Renal cortical epithelial cell (primary cell): ENCODE measurements around the gene ZBTB5. TPM values are rescaled to one million over a fixed set of nuclear protein-coding genes. Genes with fewer than 3 reads are reported as not detected.
"Not testable (repeated sequence)": the region's sequence is repeated elsewhere in the genome, so short reads cannot be mapped to it uniquely, and the experiment has no call there.

ENCODE experiments used
- DNase-seq: peaks from one replicate; pipeline ENCODE4 v3.0.0-alpha.2; 2011; ENCODE audit warnings: low read depth
- total RNA-seq: library from RNA; depleted of rRNA; stranded (reverse); fragments of >200 nt; gene quantifications from 2 replicates; pipeline ENCODE4 v1.2.3, GENCODE V29; 2014

The ZBTB5 gene
- total RNA-seq, 1 donor from 2014 or later, result 21.3 TPM

DNA sequence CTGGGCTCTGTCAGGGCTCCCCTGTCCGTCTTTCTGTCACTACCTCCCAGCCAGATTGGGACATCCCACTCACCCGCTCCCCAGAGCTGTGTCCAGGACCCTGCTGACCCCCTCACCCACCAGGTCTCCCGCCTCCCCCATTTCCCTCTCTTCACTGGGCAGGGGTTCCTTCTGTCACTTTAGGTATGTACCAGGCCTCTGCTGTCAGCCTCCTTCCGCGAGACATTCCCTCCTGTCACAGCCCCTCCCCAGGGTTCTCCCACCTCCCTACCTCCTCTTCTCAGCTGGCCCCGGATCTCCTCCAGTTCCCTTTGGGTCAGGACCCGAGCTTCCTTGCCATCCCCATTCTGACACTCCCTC is 21.0 kb upstream of the ZBTB5 start:
- no peak for DNase-seq

DNA sequence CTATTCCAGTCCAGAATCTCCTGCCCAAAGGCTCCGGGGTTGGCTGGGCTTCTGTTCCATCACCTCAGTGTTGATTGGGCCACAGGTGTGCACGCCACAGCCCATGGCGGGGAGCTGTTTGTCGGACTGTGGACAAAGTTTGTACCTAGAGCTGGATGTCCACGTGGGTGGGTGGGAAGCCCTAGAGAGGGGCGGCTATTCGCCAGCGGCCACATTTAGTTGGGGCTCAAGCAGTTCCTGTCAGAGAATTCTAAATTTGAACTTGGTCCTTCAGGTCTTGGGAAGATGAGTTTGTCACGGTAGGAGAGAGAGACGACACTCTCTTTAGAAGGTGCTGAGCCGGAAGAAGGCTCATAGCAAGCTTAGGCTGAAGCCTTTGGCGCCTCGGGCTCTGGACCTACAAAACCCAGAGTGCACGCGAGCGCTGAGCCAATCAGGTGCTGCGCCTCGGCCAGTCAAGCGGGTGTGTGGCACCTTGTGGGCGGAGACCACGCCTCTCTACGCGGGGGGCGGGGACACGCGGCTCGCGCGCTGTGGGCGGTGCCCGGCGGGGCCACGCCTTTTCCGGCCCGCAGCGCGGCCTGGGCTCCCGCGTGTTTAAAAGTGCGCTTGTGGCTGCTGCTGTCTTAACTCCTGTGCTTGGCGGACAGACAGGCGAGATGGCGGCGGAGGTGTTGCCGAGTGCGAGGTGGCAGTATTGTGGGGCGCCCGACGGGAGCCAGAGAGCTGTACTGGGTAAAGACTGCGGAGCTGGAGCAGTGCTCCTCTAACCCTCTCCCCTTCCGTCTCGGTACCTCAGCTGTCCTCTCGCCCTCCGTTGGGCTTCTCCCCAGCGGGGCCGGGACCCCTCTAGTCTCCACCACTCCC is 20.4 kb upstream of the ZBTB5 start, which contains the start of gene POLR1E:
POLR1E (plus strand) TSS at position 560 of the 867 bp plus-strand sequence; CDS start at position 660, 100 bp downstream.
- DNase-seq, result peak; percentile 88

DNA sequence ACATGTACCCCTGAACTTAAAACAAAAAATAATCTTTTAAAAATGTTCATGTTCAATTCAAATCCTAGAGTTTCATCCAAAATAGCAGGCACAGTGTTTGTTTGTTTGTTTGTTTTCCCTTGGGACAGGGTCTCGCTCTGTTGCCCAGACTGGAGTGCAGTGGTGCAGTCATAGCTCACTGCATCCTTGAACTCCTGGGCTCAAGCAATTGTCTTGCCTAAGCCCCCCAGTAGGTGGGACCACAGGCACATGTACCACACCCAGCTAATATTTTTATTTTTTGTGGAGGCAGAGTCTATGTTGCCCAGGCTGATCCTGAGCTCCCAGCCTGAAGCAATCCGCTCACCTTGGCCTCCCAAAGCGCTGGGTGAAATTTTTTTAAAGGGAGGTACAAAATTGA is 15.5 kb upstream of the ZBTB5 start:
- DNase-seq, result no peak

DNA sequence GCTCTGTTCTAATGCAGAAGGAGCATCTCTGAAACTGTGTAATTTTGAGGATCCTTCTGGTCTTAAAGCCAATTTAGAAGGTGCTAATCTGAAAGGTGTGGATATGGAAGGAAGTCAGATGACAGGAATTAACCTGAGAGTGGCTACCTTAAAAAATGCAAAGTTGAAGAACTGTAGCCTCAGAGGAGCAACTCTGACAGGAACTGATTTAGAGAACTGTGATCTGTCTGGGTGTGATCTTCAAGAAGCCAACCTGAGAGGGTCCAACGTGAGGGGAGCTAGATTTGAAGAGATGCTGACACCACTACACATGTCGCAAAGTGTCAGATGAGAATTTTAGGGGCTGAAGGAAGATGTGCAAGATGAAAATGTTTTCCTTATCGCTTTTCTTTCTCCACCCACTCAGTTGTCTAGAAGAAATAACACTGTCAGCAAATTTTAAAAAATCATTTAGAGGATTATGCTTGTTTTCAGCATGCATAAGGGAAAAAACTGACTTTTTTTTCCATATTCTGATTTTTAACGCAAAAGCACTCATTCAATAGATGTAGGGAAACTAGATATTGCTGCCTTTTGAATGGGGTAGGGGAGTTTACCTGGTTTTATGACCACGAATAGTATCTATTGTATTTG is 12.9 kb upstream of the ZBTB5 start:
- DNase-seq, result not testable (repeated sequence)

DNA sequence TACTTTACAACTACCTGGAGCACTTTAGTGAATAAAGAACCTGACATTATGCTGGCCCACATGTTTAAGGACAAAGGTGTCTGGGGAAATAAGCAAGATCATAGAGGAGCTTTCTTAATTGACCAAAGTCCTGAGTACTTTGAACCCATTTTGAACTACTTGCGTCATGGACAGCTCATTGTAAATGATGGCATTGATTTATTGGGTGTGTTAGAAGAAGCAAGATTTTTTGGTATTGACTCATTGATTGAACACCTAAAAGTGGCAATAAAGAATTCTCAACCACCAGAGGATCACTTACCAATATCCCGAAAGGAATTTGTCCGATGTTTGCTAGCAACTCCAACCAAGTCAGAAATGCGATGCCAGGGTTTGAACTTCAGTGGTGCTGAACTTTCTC is 12.2 kb upstream of the ZBTB5 start:
- DNase-seq, result peak; percentile 38

DNA sequence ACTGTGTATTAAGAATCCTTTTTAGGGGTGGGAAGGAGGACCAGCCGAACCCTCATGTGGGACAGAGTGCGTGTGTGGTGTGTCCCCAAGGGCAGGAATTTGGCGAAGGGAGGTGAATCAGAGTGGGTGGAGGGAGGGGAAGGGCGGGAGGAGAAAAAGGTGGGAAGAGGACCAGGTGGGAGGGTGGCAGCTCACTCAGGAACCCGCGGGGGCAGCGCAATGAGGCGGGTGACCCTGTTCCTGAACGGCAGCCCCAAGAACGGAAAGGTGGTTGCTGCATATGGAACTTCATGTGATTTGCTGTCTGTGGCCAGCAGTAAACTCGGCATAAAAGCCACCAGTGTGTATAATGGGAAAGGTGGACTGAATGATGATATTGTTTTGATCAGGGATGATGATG is 11.7 kb upstream of the ZBTB5 start:
- DNase-seq, result no peak

DNA sequence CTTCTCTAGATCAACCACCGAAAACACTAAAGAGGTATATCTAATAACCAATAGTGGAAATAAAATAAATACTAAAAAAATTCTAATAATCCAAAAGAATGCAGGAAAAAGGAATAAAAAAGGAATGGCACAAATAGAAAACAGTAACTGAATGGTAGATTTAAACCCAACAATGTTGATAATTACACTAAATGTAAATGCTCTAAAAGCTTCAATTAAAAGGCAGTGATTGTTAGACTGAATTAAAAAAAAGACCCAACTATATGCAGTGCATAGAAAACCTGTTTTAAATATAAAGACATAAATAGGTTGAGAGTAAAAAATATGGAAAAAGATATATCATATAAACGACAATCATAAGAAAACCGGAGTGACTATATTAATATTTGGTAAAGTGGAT is 9.2 kb upstream of the ZBTB5 start:
- no peak for DNase-seq

DNA sequence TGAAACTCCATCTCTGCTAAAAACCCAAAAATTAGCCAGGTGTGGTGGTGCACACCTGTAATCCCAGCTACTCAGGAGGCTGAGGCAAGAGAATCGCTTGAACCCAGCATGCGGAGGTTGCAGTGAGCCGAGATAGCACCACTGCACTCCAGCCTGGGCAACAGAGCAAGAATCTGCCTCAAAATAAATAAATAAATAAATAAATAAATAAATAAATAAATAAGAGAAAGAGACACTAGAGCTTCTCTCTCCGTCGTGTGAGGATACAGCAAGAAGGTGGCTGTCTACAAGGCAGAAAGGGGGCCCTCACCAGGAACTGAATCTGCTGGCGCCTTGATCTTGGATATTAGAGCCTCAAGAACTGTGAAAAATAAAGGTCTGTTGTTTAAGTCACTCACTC is 8.7 kb upstream of the ZBTB5 start:
- not testable (repeated sequence) for DNase-seq

DNA sequence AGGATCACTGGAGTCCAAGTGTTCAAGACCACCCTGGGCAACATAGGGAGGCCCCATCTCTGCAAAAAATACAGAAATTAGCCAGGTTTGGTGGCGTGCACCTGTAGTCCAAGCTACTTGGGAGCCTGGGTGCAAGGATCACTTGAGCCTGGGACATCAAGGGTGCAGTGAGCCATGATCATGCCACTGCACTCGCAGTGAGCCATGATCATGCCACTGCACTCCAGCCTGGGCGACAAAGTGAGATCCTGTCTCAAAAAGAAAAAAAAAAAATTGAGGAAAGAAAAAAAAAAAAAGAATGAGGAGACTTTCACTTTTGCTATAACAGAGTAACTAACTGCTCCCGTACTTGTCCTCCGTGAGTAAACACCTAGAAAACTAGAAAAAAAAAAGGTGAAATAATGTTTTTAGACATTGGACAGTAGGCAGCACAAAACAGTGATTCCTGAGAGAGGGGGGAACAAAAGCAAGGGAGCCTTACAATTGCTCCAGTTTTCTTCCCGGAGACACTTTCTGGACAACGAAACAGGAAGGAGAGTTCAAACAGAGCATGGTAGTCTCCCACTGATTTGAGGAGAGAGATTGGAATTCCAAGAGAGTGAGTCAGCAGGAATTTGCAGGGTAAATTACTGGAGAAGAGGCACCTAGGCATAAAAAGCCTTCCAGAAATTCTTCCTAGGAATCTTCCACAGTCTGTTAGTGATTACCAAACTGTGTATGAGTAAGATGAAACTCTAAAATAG is 6.9 kb upstream of the ZBTB5 start:
- DNase-seq, result peak; percentile 99

DNA sequence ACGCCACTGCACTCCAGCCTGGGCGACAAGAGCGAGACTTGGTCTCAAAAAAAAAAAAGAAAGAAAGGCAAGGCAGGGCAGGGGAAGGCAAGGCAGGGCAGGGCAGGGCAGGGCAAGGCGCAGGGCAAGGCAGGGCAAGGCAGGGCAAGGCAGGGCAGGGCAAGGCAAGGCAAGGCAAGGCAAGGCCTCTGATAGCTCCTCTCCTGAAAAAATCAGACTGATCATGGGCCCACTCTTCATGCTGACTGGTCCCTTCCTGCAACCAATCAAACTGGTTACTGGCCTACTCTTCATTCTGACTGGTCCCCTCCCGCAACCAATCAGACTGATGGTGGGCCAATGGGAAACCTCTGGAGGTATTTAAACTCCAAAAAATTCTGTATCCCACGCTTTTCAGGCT is 3.4 kb upstream of the ZBTB5 start:
- DNase-seq, result no peak

DNA sequence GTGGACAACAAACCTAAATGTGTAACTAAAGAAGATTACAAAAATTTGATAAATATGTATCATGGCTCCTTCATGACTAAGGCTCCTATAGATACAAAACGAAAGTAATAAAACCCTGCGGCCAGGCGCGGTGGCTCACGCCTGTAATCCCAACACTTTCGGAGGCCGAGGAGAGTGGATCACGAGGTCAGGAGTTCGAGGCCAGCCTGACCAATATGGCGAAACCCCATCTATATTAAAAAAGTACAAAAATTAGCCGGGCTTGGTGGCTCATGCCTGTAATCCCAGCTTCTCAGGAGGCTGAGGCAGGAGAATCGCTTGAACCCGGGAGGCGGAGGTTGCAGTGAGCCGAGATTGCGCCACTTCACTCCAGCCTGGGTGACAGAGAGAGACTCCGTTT is 2.3 kb upstream of the ZBTB5 start:
- not testable (repeated sequence) for DNase-seq

DNA sequence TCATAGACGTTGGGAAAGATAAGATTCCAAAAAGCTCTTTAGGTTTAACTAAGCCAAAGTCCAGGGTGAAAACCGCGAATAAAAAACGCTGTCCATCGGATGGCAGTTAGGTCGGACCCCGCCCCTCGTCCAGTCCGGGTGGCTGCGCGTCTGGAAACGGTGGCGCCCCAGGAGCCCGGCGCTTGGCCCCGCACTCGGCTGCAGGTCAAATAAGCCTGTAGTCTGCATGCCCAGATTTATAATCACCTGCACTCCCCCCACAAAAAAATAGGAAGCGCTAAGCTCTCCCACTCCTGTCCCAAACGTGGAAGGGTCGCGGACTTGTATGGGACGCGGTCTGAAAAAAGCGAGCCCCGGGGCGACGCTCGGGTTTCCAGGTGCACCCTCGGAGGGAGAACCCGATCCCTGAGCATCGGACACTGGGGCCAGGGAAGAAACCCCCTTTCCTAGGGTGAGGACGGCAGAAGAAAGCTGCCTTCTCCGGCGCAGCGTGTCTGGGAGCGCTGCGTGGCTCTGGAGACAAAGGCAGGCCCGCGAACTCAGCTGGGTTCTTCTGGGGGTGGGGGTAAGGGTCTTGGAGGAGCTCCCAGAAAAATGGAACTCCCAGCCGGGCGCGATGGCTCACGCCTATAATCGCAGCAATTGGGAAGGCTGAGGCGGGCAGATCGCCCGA is 923 bp upstream of the ZBTB5 start:
- DNase-seq, result peak; percentile 63

DNA sequence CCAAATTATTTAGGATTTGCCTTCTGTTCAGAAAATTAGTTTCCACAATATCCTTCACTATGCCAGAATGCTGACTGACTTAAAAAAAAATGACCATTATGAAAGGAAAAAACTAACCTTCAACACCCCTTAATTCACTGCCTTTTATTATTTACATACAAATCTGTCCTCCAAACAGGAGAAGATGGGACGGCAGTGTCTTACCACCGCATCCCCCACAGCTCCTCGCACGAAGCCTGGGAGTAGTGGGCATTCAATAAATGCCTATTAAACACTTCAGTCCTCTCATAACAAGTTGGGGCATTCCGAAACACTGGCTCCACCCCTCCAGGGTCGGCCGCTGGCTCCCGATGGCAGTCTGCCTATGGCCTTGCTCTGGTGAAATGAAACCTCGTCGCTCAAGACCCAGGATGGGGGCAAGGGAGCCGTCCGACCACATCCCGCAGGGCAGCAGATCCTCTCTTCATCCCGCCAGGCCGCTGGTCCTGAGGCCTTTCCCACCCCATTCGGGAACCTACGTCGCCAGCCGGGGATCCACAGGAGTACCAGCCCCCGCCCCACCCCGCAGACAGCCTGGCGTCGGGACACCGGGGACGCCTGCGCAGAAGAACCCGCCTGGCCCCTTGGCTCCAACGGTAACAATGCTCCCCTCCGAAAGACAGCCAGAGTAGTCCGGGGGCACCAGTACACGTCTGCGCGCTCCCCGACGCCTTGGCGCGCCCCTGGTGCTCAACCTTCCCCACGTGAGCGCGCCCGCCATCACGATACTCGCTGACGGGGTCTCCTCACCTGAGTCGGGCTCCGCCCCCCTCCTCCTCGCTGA is 613 bp downstream of the ZBTB5 start:
- peak; percentile 65 for DNase-seq

DNA sequence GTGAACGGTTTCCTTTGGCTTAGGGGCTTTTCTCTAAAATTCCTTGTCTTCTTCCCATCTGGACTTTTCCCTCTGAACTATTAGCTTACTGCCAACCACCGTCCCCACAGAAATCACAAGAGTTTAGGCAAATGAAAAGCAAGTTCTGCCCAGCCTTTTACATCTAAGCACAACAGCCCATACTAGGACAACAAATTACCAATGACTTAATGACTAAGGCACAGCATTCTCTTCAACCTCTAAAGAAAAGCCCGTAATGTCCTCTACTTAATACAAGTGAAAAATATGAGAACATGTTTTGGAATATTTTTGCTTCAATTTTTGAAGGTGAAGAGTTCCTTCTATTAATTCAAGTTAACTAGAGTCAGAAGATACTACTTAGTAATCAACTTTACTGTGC is 1.2 kb downstream of the ZBTB5 start:
- peak; percentile 32 for DNase-seq

DNA sequence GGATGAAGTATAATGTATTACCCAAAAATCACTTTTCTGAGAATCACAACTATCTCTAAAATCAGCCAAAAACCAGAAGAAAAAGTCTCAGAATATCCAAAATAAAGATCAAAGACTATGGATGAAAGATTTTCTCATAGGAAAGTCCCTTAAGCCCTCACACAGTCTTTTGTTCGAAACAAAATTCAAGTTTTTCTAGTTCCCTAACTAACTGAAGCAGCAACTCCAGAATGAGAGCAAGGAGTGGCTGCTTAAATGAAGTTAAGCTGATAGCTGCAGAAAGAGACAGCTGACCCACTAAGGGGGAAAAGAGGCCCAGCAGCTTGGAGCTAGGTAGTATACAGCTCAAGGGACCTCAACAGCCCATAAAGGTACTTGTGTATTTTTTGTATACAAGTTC is 8.4 kb downstream of the ZBTB5 start:
- DNase-seq, result no peak

DNA sequence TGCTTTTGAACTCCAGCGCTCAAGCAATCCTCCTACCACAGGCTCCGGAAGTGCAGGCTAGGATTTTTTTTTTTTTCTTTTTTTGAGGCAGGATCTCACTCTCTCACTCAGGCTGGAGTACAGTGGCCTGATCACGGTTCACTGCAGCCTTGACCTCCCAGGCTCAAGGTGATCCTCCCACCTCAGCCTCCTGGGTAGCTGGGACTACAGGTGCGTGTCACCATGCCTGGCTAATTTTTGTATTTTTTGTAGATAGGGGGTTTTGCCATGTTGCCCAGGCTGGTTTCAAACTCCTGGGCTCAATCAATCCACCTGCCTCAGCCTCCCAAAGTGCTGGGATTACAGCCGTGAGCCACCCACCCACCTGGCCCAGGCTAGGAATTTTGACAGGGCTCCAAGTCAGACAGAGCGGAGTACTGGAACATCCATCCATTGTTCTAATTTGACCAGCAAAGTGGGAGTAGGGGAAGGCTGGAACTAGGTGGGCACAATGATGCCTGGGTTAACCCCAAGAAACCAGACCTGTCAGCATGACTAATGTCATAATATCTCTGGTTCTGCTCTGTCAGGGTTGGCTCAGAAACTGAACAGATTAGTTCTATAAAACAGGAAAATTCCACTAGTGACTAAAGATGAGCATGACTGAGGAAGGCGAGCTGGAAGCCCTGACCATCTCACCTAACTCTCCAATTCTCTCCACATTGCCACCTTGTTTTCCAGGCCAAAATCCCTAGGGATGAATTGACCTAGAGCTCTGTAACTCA is 9.2 kb downstream of the ZBTB5 start:
- no peak for DNase-seq

DNA sequence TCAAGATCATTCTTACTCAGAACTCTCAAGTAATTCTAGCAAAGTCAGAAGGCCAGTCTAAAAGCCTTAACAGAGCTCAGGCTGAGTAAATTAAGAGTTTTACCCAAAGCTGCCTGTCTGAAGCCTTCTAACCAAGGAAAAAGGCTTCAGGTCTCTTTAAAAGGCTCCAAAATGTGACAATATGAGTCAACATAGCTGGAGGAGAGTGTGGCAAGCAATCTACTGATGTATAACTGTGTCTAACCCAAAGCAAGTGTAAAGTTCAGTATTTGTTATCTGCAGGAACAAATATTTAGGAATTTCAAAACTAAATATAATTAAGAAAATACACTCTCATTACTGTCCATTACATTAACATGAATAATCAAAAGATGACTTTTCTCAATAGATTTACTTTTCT is 11.0 kb downstream of the ZBTB5 start:
- DNase-seq, result peak; percentile 32

DNA sequence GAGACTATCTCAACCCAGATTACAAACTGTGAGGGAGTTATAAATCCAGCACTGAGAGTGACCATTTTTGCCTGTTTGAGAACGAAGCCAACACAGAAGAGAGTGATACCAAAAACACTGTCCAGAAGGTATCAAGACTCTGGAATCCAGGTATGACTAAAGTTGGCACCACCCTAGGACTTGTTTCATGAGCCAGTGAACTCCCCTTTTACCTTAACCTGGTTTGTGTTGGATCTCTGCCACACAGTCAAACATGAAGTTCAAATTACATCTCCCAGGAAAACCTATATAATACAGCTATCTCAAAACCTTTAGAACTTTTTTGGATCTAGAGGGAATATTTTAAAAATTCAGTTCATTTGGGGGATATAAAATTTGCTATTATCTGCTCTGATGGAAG is 11.4 kb downstream of the ZBTB5 start:
- DNase-seq, result peak; percentile 18

DNA sequence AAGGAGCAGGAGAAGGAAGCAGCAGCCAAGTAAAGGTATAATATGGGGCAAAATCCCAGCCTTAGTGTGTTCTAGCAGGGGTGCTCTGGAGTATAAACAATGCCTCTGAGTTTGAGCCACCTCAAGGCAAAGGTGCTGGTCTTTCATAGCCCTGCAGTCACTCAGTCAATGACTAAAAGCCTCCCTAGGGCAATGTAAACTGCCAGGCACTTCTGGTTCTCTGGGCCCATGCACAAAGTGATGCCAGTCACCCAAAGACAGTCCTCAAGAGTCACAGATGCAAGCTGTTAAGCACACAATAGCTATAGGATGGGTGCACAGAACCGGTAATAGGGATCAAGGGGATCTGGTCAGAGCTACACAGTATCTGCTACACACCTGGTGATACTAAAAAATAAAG is 12.6 kb downstream of the ZBTB5 start:
- DNase-seq, result no peak

DNA sequence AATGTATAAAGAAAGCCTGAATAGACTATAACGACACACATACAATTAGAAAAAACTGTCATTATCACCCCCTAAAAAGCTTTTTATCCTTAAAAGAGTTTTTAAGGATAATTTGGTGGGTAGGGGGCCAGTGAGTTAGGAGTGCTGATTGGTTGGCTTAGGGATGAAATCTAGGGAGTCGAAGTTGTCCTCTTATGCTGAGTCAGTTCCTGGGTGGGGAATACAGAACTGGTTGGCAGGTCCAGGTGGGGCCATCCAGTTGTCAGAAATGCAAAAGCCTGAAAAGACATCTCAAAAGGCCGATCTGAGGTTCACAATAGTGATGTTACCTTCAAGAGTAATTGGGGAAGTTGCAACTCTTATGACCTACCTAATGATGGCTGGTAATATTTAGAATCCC is 13.6 kb downstream of the ZBTB5 start:
- DNase-seq, result no peak
